Kidney epithelial cell (primary cell): ENCODE data around the gene TRIM29. TPM values are rescaled to one million over a fixed set of nuclear protein-coding genes. Genes with fewer than 3 reads are reported as not detected.

Source experiments
- DNase-seq: peaks from one replicate; pipeline ENCODE4 v3.0.0-alpha.2; 2010; ENCODE audit warnings: low read depth
- H3K27me3 ChIP-seq: 2 replicates; pipeline ENCODE4 v1.6.0; 2011; ENCODE audit warnings: low read length; ENCODE audit not compliant: control insufficient read depth, insufficient read depth
- H3K36me3 ChIP-seq: 2 replicates; pipeline ENCODE4 v1.5.1; 2011; ENCODE audit warnings: low read length; ENCODE audit not compliant: control insufficient read depth, insufficient read depth
- H3K4me3 ChIP-seq: 2 replicates; pipeline ENCODE4 v1.5.1; 2011; ENCODE audit warnings: low read depth, mild to moderate bottlenecking, control low read depth, low read length
- total RNA-seq: library from RNA; depleted of rRNA; stranded (reverse); fragments of >200 nt; gene quantifications from 2 replicates; pipeline ENCODE4 v1.2.3, GENCODE V29; 2015
- TF ChIP-seq, protein P1 (sequence below): IDR thresholded peaks from 2 replicates; pipeline ENCODE4 v1.5.1; 2011; ENCODE audit warnings: mild to moderate bottlenecking, moderate library complexity, low read length, control low read depth, inconsistent platforms; ENCODE audit not compliant: insufficient read depth, poor library complexity, severe bottlenecking

The TRIM29 gene
- total RNA-seq, 1 donor from 2014 or later = 0.29 TPM

- DNase-seq = no peak
- peaks cover 41% of the 10 kb centered on the region for H3K27me3 ChIP-seq
- TF ChIP-seq, protein P1, sequence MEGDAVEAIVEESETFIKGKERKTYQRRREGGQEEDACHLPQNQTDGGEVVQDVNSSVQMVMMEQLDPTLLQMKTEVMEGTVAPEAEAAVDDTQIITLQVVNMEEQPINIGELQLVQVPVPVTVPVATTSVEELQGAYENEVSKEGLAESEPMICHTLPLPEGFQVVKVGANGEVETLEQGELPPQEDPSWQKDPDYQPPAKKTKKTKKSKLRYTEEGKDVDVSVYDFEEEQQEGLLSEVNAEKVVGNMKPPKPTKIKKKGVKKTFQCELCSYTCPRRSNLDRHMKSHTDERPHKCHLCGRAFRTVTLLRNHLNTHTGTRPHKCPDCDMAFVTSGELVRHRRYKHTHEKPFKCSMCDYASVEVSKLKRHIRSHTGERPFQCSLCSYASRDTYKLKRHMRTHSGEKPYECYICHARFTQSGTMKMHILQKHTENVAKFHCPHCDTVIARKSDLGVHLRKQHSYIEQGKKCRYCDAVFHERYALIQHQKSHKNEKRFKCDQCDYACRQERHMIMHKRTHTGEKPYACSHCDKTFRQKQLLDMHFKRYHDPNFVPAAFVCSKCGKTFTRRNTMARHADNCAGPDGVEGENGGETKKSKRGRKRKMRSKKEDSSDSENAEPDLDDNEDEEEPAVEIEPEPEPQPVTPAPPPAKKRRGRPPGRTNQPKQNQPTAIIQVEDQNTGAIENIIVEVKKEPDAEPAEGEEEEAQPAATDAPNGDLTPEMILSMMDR = no peak
- H3K36me3 ChIP-seq = no peaks in the 10 kb centered on the region
- no peak overlapping the region for H3K4me3 ChIP-seq
These were observed 4.0 kb upstream of the TRIM29 start for GRCh38 chr11:120141768-120142423.

DNA sequence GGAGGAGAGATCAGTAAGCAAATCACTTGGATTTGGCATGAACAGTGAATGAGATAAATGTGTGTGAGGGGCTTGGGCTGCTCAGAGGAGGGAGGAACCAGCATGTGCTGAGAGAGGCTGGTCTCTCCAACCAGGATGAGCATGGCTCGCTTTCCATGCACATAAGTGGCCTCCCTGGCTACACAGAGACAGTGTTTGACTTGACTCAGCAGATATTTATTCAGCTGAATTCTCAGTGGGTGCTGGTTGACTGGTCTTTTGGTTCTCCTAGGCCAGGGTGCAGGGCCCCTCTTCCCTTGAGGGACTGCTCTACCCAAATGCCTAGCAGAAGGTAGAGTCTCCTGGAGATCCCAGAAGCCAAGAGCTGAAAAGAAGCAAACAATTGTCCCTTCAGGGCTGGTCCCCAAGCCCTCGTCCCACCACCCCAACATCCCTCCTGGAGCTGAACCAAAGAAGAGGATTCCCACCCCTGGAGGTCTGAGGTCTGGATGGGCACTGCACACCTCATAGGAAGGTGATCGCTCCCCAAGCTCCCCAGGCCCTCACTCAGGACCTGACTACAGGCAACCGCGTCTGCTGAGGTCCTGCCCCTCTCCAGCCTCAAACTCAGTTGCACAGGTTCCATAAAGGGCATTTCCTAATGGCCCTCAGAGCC, 3.3 kb upstream of the TRIM29 start:
- no peaks in the 10 kb centered on the region for H3K36me3 ChIP-seq
- H3K4me3 ChIP-seq = no peak overlapping the region
- TF ChIP-seq, protein P1 = no peak
- no peak for DNase-seq
- peaks cover 39% of the 10 kb centered on the region for H3K27me3 ChIP-seq

- TF ChIP-seq, protein P1 = no peak
- no peak overlapping the region for H3K4me3 ChIP-seq
- DNase-seq = no peak
- H3K36me3 ChIP-seq = no peaks in the 10 kb centered on the region
- H3K27me3 ChIP-seq = peaks cover 29% of the 10 kb centered on the region
These were observed 1.6 kb upstream of the TRIM29 start for GRCh38 chr11:120139316-120140069.

DNA sequence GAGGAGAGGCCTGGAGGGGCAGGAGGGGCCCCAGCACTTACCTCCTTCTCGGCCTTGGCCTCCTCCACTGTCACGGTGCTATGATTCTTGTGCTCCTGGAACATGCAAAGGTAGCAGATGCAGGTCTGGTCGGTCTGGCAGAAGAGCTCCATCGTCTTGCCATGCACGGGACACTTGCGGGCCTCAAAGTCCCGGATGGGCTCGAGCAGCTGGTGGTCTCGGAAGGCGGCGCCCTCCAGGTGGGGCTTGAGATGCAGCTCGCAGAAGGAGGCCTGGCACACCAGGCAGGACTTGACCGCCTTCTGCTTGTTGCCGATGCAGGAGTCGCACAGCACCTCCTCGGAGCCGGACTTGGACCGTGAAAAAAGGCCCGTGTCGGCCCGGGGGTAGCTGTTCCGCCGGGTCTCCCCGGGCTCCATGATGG, 714 bp downstream of the TRIM29 start:
- Histone ChIP-seq H3K27me3 (peaks cover 25% of the 10 kb centered on the region), H3K36me3 (no peaks in the 10 kb centered on the region), H3K4me3 (no peak overlapping the region)
- no peak for DNase-seq
- TF ChIP-seq, protein P1 = no peak

DNA sequence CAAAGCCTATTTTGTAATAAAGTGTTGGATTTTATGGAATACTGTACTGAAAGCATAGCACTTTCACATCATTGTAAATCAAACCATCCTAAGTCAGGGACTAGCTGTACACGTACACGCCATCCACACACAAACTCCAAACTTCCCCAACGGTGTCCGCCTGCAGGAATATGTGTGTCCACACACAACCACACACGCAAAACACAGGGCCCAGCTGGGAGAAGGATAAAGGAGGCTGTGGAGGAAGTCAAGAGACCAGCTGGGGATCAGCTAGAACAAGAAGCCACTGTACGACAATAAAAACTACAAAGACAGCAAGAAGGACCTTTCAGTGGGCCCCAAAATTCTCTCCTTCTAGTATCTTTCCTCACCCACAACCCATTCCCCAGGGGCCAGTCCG, 1.6 kb downstream of the TRIM29 start:
- TF ChIP-seq, protein P1 = no peak
- no peaks in the 10 kb centered on the region for H3K36me3 ChIP-seq
- H3K27me3 ChIP-seq = peaks cover 19% of the 10 kb centered on the region
- H3K4me3 ChIP-seq = no peak overlapping the region
- no peak for DNase-seq
